Measurements from ENCODE around the gene FBXO2. TPM values are rescaled to one million over a fixed set of nuclear protein-coding genes. Genes with fewer than 3 reads are reported as not detected.

FBXO2 gene
- total RNA-seq, 1 donor from 2014 or later, result 17.2 TPM

DNA sequence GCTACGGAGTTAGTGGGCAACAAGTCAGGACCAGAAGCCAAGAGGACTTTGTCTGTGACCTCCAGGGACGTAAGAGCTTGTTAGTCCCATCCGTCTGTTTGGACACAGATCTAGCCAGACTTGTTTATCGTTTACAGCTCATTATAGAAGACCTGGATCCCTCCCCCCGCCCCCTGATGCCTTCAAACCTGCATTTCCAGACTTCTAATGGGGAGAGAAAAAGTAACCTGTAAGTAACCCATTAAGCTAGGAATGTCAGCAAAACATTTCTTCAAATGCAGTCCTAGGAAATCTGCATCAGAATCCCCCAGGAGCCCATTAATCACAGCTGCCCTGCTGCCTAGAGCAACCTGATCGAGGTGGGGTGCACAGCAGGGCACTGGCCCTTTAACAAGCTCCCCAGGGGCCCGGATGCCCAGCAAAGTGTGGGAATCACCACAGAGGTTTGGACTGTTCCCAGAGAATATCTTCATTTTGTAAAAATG is 28.1 kb upstream of the FBXO2 start:
- no peak for DNase-seq (ENCODE audit: low read depth)

DNA sequence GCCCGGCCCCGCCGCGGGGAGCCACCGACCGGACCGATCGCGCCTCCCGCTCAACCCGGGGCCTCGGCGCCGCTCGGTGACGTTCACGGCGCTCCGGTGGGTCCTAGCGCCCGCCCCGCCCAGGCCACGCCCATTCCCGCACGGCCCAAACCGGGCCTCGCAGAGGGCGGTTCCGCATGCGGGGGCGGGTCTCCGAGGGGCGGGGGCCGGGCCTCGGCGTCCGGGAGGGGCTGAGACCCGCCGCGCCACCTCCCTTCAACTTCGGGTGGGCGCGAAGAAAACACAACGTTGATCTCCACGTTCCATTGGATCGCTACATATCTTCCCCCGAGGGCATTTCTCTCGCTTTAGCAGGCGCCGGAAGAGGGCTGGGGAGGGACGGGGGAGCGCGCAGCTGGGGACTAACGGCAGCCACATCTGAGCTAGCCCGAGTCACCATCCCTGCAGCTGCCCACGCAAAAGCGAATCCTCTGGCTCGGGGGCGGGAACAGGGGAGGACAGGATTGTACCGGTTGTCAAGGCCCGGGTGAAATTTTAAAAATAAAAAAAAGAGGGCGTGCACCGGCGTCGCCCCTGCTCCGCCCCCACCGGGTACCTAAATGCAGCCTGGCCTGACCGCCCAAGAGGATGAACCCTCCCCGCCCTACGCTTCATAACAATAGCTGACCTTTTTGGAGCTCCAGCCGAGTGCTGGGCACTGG is 27.0 kb upstream of the FBXO2 start, which contains the start of gene MAD2L2:
Gene MAD2L2 (minus strand): TSS at position 78 of the 701 bp plus-strand sequence. CDS start 547 bp downstream, outside the sequence.
- DNase-seq (ENCODE audit: low read depth), result peak; percentile 43

DNA sequence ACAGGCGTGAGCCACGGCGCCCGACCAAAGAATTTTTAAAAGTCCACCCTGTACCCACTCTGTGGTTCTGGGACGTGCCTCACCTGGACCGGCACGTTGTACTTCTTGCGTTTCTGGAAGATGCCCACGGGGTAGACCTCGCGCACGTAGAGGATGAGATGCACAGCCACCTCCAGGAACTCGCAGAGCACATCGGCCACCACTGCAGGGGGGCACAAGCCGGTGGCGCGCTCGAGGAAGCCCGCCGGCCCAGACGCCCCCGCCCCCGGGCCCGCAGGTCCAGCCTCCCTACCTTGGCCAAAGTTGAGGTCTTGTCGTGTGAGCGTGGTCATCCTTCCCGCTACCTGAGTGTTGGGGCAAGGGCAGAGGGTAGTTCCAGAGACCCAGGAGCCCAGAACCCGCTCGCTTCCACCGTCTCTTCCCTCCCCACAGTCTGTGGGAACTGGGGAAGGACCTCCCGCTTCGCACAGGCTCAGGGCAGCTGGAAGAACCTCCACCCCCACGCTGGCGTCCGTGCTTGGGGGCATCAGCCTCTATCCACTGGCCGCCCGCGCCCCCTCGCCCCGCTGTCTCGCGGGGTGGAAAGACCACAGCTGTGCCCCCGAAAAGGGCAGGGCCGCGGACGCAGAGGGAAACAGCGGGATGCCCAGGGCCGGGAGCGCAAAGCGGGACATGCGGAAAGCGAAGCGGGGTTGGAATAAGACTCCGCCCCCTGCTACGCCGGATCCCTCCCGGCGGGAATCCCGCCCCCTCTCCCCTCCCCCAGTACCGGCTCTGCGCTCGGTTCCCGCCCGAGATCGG is 26.2 kb upstream of the FBXO2 start:
- peak; percentile 6 for DNase-seq (ENCODE audit: low read depth)

DNA sequence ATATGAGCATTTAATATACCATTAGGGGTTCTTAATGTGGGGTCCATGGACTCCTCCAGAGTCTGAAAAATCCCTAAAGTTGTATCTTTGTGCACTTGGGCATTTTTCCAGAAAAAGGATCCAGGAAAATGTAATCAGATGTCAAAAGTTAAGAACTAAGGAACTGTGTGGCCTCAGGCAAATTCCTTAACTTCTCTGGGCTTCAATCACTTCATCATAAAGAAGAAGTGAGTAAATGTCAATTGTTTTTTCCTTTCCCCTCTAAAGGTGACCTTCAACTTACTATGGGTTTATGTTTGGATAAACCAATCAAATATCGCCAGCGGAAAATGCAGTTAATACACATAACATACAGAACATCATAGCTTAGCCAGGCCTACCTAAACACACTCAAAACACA is 24.2 kb upstream of the FBXO2 start:
- no peak for DNase-seq (ENCODE audit: low read depth)

DNA sequence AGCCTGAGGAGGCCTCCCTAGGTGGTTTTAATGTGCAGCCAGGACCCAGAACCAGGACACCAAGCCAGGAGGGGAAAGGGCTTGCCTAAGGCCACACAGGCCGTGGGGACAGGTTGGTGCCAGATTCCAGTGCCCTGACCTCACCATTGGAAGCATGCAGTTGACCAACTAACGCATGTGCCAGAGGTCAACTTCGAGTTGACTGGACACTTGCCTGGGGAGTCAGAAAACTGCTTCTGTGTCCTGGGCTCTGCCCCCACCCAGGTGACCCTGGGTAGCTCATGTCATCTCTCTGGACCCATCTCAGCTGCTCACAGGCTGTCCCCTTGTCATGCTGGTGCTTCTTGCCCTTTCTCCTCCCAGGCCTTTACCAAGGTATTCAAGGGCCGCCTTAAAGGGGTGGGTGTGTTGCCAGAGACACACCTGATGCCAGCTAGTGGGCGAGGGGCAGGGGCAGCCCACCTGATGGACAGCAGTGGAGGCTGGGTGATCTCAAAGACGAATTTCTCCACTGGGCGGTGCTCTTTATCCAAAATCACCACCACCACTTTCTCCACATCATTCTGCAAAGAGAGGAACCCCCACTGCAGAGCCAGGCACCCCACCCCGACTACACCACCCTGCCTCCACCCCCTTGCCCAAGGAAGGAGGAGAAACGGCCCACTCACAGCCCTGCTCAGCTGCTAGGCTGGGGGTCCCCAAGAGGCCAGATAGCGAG is 22.3 kb upstream of the FBXO2 start:
- DNase-seq (ENCODE audit: low read depth), result no peak

DNA sequence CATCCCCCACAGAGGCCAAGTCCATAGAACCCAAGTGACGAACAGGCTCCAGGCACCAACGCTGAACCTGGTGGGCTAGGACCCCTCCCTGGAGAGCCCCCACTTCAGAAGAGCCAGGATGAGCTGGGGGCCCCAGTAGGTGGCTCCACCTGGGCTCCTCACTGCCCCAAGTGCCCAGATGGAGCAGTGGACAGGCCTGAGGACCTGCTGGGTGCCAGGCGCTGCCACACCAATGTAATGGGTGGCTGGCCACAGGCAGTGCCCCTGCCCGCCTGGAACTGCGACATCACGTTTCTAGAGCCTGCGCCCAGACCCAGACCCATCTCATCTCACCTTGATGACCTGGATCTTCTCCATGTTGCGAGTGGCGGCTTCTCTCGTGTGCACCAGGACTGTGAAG is 21.1 kb upstream of the FBXO2 start:
- DNase-seq (ENCODE audit: low read depth), result no peak

DNA sequence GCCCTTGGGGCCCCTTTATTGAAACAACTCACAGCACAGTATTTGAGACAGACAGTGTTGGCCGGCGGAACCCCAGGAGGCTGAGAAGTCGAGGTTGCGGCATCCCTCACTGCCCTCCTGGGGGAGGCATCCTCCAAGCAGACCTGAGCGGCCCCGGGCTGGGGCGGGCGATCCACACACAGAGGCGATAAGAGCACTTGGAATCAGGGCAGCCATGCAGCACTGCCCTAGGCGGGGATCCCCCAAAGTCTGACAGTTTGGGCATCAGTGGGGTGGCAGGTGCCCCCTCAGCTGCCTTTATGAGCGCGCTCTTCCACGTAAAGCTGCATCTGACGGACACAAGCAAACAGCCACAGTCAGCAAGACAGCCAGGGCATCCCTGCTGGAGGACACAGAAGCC is 20.3 kb upstream of the FBXO2 start:
- no peak for DNase-seq (ENCODE audit: low read depth)

DNA sequence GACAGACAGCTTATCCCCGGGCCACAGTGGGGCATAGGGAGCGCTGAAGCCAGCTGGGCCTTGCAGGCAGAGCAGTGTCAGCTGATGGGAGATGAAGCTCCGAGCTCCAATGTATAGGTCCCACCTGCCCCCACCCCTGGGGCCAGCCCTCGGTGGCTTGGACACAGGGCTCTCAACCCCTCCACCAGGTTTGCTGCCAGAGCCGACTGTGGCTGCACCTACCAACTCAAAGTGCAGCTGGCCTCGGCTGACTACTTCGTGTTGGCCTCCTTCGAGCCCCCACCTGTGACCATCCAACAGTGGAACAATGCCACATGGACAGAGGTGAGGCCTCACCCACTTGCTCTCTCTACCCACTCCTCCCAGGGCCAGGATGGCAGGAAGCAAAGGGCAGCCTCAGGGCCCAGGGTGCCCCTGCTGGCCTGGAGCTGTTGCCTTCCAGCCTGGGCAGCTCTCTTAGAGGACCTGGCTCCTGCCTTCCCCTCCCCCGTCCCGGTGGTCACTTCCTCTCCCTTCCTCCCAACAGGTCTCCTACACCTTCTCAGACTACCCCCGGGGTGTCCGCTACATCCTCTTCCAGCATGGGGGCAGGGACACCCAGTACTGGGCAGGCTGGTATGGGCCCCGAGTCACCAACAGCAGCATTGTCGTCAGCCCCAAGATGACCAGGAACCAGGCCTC is 19.0 kb upstream of the FBXO2 start:
- DNase-seq (ENCODE audit: low read depth), result no peak

DNA sequence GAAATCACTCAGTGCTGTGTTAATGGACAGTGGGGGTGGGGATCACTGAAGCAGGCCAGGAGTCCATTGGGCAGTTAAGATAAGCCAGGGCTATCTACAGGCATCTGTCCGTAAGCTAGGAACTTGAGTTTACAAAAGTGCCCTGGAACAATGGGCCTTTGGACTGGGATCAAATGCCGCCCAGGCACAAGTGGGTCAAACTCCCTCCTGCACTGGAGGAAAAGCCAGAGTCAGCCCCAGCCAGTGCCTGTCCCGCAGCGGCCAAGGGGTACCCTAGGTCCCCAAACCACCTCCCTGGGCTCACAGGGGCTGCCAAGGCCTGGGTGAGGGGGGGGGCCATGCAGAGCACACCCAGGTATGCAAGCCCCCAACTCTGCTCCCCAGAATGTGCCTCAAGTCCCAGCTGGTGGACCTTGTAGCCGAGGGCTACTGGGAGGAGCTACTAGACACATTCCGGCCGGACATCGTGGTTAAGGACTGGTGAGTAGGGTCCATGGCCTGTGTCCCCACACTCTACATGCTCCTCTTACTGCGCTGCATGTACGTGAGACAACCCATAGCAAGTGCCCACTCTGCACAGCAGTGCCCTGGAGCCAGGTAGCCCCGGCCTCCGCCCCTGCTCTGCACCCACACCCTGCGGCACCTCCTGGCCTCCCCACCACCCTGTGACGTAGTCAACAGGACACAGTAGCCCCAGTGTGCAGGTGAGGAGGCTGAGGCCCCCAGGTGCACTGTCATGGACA is 17.5 kb upstream of the FBXO2 start:
- DNase-seq (ENCODE audit: low read depth), result no peak

DNA sequence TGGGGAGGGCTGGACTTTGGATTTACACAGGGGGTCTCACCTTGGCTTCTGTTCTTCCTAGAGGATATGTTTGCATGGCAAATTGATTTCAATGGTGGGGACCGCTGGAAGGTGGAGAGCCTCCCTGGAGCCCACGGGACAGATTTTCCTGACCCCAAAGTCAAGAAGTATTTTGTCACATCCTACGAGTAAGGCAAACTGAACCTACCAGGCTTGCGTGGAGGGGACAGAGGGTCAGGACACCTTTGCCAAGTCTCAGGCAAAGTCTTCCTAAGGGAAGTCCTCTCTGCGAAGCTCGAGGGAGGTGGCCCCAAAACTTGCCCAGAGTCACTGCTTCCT is 16.9 kb upstream of the FBXO2 start:
- DNase-seq (ENCODE audit: low read depth), result no peak

DNA sequence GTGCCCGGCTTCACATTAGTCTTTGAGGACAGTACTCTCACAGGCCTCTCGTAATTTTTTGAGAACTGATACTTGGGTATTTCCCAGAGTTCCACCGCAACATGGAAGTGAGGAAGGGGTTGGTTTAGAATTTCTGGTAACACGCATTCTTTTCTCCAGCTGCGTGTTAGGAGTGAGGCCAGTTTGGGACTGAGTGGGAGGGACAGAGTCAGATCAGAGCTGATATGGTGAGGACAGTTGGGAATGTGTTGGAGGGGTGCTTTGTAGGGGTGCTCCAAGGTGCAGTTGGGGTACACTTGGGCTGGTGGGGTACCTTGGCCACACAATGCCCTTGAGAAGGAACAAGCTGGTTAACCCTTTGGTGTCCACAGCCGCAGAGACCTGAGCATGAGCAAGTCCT is 16.5 kb upstream of the FBXO2 start:
- DNase-seq (ENCODE audit: low read depth), result no peak

DNA sequence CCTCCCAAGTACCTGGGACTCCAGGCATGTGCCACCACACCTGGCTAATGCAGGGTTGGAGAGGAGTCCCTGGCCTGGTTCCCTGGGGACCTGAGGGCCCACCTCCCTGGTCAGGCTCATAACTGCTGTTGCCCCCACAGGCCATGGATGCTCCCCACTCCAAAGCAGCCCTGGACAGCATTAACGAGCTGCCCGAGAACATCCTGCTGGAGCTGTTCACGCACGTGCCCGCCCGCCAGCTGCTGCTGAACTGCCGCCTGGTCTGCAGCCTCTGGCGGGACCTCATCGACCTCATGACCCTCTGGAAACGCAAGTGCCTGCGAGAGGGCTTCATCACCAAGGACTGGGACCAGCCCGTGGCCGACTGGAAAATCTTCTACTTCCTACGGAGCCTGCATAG is 14.3 kb upstream of the FBXO2 start:
- no peak for DNase-seq (ENCODE audit: low read depth)

DNA sequence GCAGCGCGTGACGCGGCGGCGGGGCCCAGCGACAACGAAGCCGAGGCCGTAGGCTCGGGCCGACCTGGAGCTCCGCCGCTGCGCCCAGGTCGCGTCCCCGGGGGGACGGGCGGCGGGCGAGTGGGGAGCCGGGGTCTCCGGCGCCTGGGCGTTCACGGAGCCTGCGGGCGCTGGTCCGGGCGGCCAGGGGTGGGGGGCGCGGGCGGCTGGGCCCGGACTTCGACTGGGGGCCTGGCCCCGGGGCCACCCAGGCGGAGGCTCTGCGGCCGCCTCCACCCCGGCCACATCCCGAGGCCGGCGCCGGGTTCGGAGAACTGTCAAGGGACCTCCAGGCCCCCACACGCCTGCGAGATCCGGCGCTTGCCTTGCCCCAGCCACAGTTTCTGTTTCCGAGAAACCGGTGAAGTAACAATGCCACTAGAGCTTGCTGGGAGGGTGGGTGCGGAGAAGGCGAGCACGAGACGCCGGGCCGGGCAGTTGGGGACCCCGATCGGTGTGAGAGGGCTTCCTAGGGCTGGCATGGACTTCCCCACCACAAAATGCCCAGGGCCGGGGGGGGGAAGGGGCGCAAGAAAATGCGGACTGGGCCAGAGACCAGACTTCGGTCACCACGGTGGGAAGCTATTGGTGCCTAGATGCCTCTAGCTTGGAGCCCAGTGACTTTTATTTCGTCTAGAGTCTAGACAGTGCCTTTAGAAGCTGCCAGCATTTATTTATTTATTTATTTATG is 10.3 kb upstream of the FBXO2 start:
- DNase-seq (ENCODE audit: low read depth), result no peak

DNA sequence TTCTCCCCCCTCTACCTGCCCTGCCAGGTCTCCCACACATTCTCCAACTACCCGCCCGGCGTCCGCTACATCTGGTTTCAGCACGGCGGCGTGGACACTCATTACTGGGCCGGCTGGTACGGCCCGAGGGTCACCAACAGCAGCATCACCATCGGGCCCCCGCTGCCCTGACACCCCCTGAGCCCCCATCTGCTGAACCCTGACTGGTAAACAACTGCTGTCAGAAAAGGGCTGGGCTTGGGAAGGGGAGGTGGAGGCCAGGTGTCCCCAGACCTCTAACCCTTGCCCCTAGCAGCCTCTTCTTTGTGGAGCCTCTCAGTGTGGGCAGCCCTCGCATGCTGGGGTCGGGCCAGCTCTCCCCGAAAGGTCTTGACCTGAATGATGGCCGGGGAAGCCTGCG is 6.9 kb upstream of the FBXO2 start:
- DNase-seq (ENCODE audit: low read depth), result no peak

DNA sequence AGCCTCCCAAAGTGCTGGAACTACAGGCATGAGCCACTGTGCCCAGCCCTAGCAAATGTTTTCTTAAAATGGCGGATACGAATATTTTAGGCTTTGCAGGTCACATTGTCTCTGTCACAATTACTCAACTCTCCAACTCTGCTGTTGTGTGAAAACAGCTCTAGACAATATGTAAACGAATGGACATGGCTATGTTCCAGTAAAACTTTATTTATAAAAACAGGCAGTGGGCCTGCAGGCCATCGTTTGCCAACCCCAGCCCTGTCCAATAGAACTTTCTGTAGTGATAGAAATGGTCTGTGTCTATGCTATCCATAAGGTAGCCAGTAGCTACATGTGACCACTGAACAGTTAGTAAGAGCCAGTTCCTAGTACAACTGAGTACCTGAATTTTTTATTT is 5.5 kb upstream of the FBXO2 start:
- DNase-seq (ENCODE audit: low read depth), result no peak

DNA sequence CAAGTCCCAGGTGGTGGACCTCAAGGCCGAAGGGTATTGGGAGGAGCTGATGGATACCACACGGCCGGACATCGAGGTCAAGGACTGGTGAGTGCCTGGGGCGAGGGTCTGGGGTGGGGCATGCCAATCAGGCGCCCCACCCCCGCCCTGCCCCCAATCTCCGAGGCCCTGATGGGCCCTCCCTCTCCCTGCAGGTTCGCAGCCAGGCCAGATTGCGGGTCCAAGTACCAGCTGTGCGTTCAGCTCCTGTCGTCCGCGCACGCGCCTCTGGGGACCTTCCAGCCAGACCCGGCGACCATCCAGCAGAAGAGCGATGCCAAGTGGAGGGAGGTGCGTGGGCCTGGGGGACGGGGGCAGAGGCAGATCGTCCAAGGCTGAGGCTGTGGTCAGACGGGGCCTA is 4.3 kb upstream of the FBXO2 start:
- no peak for DNase-seq (ENCODE audit: low read depth)

DNA sequence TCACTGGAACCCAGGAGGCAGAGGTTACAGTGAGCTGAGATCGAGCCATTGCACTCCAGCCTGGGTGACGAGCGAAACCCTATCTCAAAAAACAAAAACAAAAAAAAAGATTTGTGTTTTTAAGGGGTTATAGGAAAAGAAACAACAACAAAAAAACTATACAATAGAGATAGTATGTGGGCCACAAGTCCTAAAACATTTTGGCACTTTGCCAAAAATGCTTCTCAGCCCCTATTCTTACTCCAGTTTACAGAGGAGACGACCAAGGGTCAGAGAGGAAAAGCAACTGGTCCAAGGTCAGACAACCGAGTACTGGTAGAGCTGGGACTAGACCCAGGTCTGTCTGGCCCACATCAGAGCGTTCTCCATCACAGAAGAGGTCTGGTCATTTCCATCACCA is 3.4 kb upstream of the FBXO2 start:
- no peak for DNase-seq (ENCODE audit: low read depth)

DNA sequence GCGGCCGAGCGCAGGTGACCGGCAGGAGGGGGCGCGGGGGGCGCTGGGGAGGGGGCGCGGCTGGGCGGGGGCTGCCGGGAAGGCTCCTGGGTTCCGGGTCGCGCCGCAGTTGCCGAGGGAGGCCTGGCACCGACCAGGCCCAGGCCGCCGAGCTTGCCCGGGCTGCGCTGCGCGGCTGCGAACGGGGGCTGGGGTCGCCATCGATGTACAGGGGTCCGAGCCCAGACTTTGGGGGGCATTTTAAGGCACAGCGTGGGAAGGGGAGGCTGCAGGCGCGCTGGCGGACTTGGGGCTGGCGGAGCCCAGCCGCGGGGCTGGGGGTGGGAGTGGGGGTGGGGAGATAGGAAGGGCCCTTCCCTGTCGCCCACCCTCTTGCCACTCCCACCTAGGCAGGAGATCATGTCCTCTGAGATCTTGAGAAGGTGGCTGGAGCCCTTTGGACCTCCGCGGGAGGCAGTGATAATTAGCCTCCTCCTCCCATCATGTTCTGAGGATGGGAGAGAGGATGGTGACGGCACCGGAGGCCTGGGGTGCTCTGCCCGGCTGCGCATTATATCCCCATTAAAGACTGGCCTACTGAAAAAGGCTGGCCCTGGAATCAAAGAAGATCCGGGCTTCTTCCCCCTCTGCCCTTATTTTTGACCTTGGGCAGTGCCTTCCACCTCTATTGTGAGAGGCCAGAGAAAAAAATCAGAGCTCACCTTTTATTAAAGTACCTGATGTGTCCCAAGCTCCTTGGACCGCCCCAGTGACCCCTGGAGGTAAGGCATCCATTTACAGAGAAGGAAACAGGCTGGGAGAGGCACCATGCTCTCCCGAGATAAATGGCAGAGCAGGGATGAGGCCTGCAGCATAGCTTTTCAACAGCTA is 945 bp upstream of the FBXO2 start:
- no peak for DNase-seq (ENCODE audit: low read depth)

DNA sequence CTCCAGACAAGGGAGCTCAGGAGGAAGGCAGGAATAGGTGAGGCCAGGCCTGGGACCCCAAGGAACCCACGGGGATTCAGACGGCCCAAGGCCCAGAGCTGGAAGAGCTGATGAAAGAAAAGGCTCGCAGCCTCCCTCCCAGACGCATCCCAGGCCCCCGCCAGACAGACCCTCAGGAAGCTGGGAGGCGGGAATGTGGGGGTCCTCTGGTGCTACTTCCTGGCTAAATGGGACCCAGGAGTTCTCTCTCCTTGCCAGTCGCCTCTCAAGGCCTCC is 430 bp downstream of the FBXO2 start:
- DNase-seq (ENCODE audit: low read depth), result no peak
